Osteoblast (primary cell): ENCODE results near the gene ATP2A3. TPM values are rescaled to one million over a fixed set of nuclear protein-coding genes. Genes with fewer than 3 reads are reported as not detected.

Experiments used
- DNase-seq: peaks from one replicate; pipeline ENCODE4 v3.0.0; 2011; ENCODE audit warnings: low spot score, mixed read lengths; ENCODE audit not compliant: insufficient read length; ENCODE audit errors: missing footprints
- H2AFZ ChIP-seq: 2 replicates; pipeline ENCODE4 v1.6.0; 2011; ENCODE audit warnings: mild to moderate bottlenecking, low read length
- H3K27ac ChIP-seq: 2 replicates; pipeline ENCODE4 v1.5.1; 2011; ENCODE audit warnings: mild to moderate bottlenecking, low read depth, low read length, moderate library complexity
- H3K27me3 ChIP-seq: 2 replicates; pipeline ENCODE4 v1.6.0; 2012; ENCODE audit warnings: mild to moderate bottlenecking, control low read depth, inconsistent platforms, low read length, moderate library complexity; ENCODE audit not compliant: insufficient read depth
- H3K36me3 ChIP-seq: 2 replicates; pipeline ENCODE4 v1.5.1; 2011; ENCODE audit warnings: mild to moderate bottlenecking, low read length, control low read depth, moderate library complexity; ENCODE audit not compliant: insufficient read depth
- H3K4me1 ChIP-seq: 2 replicates; pipeline ENCODE4 v1.5.1; 2011; ENCODE audit warnings: mild to moderate bottlenecking, low read length, control low read depth, moderate library complexity; ENCODE audit not compliant: insufficient read depth
- H3K4me2 ChIP-seq: 2 replicates; pipeline ENCODE4 v1.6.0; 2011; ENCODE audit warnings: mild to moderate bottlenecking, low read length; ENCODE audit not compliant: insufficient read depth
- H3K4me3 ChIP-seq: fragments of 200-600 bp; sonication (generic); 3 replicates; pipeline ENCODE4 v1.5.1; 2012; ENCODE audit warnings: mild to moderate bottlenecking, low read length, inconsistent platforms; ENCODE audit not compliant: insufficient read depth
- H3K79me2 ChIP-seq: 2 replicates; pipeline ENCODE4 v1.6.0; 2012; ENCODE audit warnings: mild to moderate bottlenecking, low read length, control low read depth, inconsistent platforms; ENCODE audit not compliant: insufficient read depth
- H3K9me3 ChIP-seq: 2 replicates; pipeline ENCODE4 v1.5.1; 2011; ENCODE audit warnings: low read depth, low read length, control low read depth
- H4K20me1 ChIP-seq: 2 replicates; pipeline ENCODE4 v1.6.0; 2012; ENCODE audit warnings: mild to moderate bottlenecking, low read length, control low read depth; ENCODE audit not compliant: insufficient read depth
- CTCF ChIP-seq: IDR thresholded peaks from 2 replicates; pipeline ENCODE4 v1.5.1; 2011; ENCODE audit warnings: mild to moderate bottlenecking, low read depth, low read length, moderate library complexity; ENCODE audit errors: extremely low read depth
- total RNA-seq: library from RNA; depleted of rRNA; stranded (reverse); fragments of >200 nt; gene quantifications from 2 replicates; pipeline ENCODE4 v1.2.3, GENCODE V29; 2012

Gene ATP2A3
- total RNA-seq, 1 donor: 1.4 TPM

DNA sequence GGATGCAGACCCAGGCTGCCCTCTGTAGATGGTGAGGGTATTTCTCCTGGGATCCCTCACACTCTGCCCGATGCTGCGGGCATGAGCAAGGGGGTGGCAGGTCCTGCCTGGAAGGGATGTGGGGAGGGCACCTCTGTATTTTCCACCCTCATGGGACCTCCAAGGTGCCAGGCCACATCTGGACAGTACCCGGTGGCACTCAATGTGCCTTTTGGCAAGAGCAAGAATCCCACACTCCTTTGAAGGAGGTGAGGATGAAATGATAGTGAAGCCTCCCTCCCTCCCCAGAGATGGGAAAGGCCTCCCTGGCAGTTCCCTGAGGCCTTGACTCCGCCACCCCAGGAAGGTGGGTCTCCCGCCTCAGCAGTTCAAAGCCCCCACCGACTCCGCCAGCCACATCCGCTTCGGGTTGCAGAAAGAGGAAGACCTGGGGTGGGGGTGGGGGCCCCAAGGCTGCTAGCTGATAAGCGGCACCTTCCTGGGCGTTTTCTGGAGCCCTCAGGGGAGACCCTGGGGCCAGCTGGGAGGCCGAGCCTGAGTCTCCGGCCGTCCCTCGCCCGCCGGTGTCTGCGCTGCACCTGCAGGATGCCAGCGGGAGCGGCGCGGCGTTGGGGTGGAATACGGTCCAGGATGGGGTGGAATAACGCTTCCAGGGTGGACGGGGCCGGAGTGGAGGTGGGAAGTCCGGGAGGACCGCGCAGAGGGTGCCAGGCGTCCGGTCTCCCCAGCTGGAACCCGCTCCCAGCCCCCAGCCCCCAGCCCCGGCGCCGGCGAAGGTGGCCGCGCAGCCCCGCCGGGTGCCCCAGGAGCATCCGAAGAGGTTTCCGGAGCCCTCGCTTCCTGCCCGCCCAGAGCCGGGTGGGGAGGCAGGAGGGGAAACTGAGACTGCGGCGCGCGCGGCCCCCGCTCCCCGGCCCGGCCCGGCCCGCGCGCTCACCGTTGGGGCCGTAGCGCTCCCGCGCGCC is 718 bp downstream of the ATP2A3 start:
- peaks cover 4% of the 10 kb centered on the region for H3K4me1 ChIP-seq
- peaks cover 41% of the 10 kb centered on the region for H3K27me3 ChIP-seq
- no peak overlapping the region for H2AFZ ChIP-seq
- no peak overlapping the region for H3K27ac ChIP-seq
- TF ChIP-seq CTCF: no peak
- H3K4me3 ChIP-seq: no peak overlapping the region
- peak; percentile 78 for DNase-seq
- no peaks in the 10 kb centered on the region for H3K79me2 ChIP-seq
- peaks cover 2% of the 10 kb centered on the region for H4K20me1 ChIP-seq
- no peaks in the 10 kb centered on the region for H3K36me3 ChIP-seq
- H3K4me2 ChIP-seq: no peak overlapping the region
- no peaks in the 10 kb centered on the region for H3K9me3 ChIP-seq

- Histone ChIP-seq H3K4me1 (peaks cover 4% of the 10 kb centered on the region), H3K27me3 (peaks cover 41% of the 10 kb centered on the region), H3K4me2 (no peak overlapping the region), H3K9me3 (no peaks in the 10 kb centered on the region), H3K36me3 (no peaks in the 10 kb centered on the region), H3K27ac (no peak overlapping the region), H4K20me1 (peaks cover 2% of the 10 kb centered on the region), H3K4me3 (no peak overlapping the region), H3K79me2 (no peaks in the 10 kb centered on the region), H2AFZ (no peak overlapping the region)
- no peak for TF ChIP-seq CTCF
- DNase-seq: peak; percentile 83
Measured at GRCh38 chr17:3962965-3963236, 1.3 kb downstream of the ATP2A3 start.

- peaks cover 2% of the 10 kb centered on the region for H4K20me1 ChIP-seq
- DNase-seq: no peak
- H2AFZ ChIP-seq: no peak overlapping the region
- H3K9me3 ChIP-seq: no peaks in the 10 kb centered on the region
- no peaks in the 10 kb centered on the region for H3K79me2 ChIP-seq
- peaks cover 4% of the 10 kb centered on the region for H3K4me1 ChIP-seq
- H3K27me3 ChIP-seq: peaks cover 41% of the 10 kb centered on the region
- H3K36me3 ChIP-seq: no peaks in the 10 kb centered on the region
- no peak overlapping the region for H3K4me2 ChIP-seq
- TF ChIP-seq CTCF: no peak
- no peak overlapping the region for H3K4me3 ChIP-seq
- no peak overlapping the region for H3K27ac ChIP-seq
Measured at GRCh38 chr17:3962217-3962964, 1.8 kb downstream of the ATP2A3 start.

- DNase-seq: peak; percentile 78
- peaks cover 2% of the 10 kb centered on the region for H4K20me1 ChIP-seq
- no peak overlapping the region for H3K27ac ChIP-seq
- H3K4me2 ChIP-seq: no peak overlapping the region
- H3K4me1 ChIP-seq: peaks cover 4% of the 10 kb centered on the region
- H3K36me3 ChIP-seq: no peaks in the 10 kb centered on the region
- H2AFZ ChIP-seq: no peak overlapping the region
- no peaks in the 10 kb centered on the region for H3K79me2 ChIP-seq
- H3K4me3 ChIP-seq: no peak overlapping the region
- TF ChIP-seq CTCF: no peak
- H3K27me3 ChIP-seq: peaks cover 40% of the 10 kb centered on the region
- H3K9me3 ChIP-seq: no peaks in the 10 kb centered on the region
Measured at GRCh38 chr17:3961564-3962047, 2.6 kb downstream of the ATP2A3 start.
